HL-60 (cell line): ENCODE data around the gene ROBO1.

ENCODE experiments used
- DNase-seq, 2 experiments: peaks; one replicate each; pipeline ENCODE4 v3.0.0-alpha.2; 2010 to 2020; ENCODE audit warnings: low read depth in 1 of 2, low spot score in 1 of 2
- H3K27ac ChIP-seq: fragments of 250-450 bp; sonication (Bioruptor Pico); replicated peaks from 2 replicates; pipeline ENCODE4 v1.5.1; 2020; ENCODE audit warnings: mild to moderate bottlenecking, moderate library complexity
- H3K27me3 ChIP-seq: fragments of 250-450 bp; sonication (Bioruptor Pico); 2 replicates; pipeline ENCODE4 v1.5.1; 2021; ENCODE audit warnings: mild to moderate bottlenecking, moderate library complexity; ENCODE audit not compliant: insufficient read depth, poor library complexity, severe bottlenecking
- H3K4me3 ChIP-seq: replicated peaks from 2 replicates; pipeline ENCODE4 v1.5.1; 2011; ENCODE audit warnings: mild to moderate bottlenecking, control low read depth, low read length; ENCODE audit not compliant: insufficient read depth
- CTCF ChIP-seq: IDR thresholded peaks from one replicate; pipeline ENCODE4 v1.5.1; 2011; ENCODE audit warnings: low read length, control low read depth, inconsistent platforms; ENCODE audit not compliant: insufficient read depth
- GABPA ChIP-seq: IDR thresholded peaks from 2 replicates; pipeline ENCODE4 v1.6.1; 2012; ENCODE audit warnings: low read depth
- POLR2AphosphoS5 ChIP-seq: IDR thresholded peaks from 2 replicates; pipeline ENCODE4 v1.6.1; 2012; ENCODE audit warnings: low read depth
- REST ChIP-seq: IDR thresholded peaks from 2 replicates; pipeline ENCODE4 v1.6.1; 2012; ENCODE audit warnings: low read depth; ENCODE audit not compliant: insufficient replicate concordance
- SPI1 ChIP-seq: IDR thresholded peaks from 2 replicates; pipeline ENCODE4 v1.6.1; 2012; ENCODE audit warnings: low read depth, mild to moderate bottlenecking, borderline replicate concordance

ROBO1 gene

GRCh38 chr3:78911394-78911793, 856.4 kb downstream of the ROBO1 start:
- no peak for TF ChIP-seq POLR2AphosphoS5
- no peak for TF ChIP-seq SPI1
- no peak for TF ChIP-seq CTCF
- TF ChIP-seq GABPA = no peak
- TF ChIP-seq REST = no peak
- no peaks in the 10 kb centered on the region for H3K27me3 ChIP-seq
- no peak overlapping the region for H3K4me3 ChIP-seq
- H3K27ac ChIP-seq = no peak overlapping the region
- no peak for DNase-seq

GRCh38 chr3:78908236-78908635, 859.6 kb downstream of the ROBO1 start:
- Histone ChIP-seq H3K27me3 (no peaks in the 10 kb centered on the region), H3K4me3 (no peak overlapping the region), H3K27ac (no peak overlapping the region)
- no peak for DNase-seq
- no peak for TF ChIP-seq GABPA
- TF ChIP-seq POLR2AphosphoS5 = no peak
- no peak for TF ChIP-seq SPI1
- TF ChIP-seq REST = no peak
- no peak for TF ChIP-seq CTCF

GRCh38 chr3:78907367-78907766, 860.4 kb downstream of the ROBO1 start:
- Histone ChIP-seq H3K27ac (no peak overlapping the region), H3K27me3 (no peaks in the 10 kb centered on the region), H3K4me3 (no peak overlapping the region)
- no peak for TF ChIP-seq CTCF
- no peak for TF ChIP-seq SPI1
- no peak for TF ChIP-seq POLR2AphosphoS5
- no peak for TF ChIP-seq GABPA
- TF ChIP-seq REST = no peak
- DNase-seq = no peak
